ENCODE results near the gene AMT. TPM values are rescaled to one million over a fixed set of nuclear protein-coding genes. Genes with fewer than 3 reads are reported as not detected.

Gene AMT
- total RNA-seq, 1 experiment from 2014 or later, result 1.3 TPM

DNA sequence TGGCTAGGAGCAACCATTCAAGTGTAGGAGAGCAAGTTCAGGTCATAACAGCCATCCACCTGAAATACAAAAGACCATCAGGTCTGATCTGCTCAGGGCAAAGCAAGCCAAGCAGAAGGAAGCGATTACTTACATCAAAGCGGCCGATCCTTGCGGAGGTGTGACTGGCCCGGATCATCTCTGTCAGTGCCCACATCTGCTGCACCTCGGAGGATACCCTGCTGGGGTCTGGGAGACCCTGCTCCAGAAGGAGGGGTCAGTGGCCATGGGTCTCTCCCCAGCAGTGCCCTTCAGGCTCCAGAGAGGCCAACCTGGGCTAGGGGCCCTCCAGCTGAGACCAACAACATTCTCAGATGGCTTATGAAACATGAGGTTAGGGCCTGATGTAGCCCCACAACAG is 2.5 kb upstream of the AMT start:
- CTCF ChIA-PET, result no interaction called here
- TF ChIP-seq EZH2 (IDR thresholded peaks at IDR 0.05; ENCODE audit: borderline replicate concordance, low read depth, low read length, poor library complexity, severe bottlenecking), result no peak
- TF ChIP-seq, protein P1, sequence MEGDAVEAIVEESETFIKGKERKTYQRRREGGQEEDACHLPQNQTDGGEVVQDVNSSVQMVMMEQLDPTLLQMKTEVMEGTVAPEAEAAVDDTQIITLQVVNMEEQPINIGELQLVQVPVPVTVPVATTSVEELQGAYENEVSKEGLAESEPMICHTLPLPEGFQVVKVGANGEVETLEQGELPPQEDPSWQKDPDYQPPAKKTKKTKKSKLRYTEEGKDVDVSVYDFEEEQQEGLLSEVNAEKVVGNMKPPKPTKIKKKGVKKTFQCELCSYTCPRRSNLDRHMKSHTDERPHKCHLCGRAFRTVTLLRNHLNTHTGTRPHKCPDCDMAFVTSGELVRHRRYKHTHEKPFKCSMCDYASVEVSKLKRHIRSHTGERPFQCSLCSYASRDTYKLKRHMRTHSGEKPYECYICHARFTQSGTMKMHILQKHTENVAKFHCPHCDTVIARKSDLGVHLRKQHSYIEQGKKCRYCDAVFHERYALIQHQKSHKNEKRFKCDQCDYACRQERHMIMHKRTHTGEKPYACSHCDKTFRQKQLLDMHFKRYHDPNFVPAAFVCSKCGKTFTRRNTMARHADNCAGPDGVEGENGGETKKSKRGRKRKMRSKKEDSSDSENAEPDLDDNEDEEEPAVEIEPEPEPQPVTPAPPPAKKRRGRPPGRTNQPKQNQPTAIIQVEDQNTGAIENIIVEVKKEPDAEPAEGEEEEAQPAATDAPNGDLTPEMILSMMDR (conservative IDR thresholded peaks at IDR 0.05; ENCODE audit: low read depth, low read length), result no peak
- Histone ChIP-seq H3K27me3 (replicated peaks; ENCODE audit: insufficient read depth, low read depth, low read length, poor library complexity) (no peaks in the 10 kb centered on the region), H3K27ac (ENCODE audit: low read depth, low read length, poor library complexity, severe bottlenecking) (no peak overlapping the region), H3K9me3 (ENCODE audit: low read depth, low read length, poor library complexity, severe bottlenecking) (no peaks in the 10 kb centered on the region), H3K4me3 (ENCODE audit: low read depth, low read length, poor library complexity, severe bottlenecking) (no peak overlapping the region), H3K36me3 (ENCODE audit: insufficient read depth, low read length, poor library complexity, severe bottlenecking) (no peaks in the 10 kb centered on the region), H3K4me1 (ENCODE audit: insufficient read depth, low read length, poor library complexity, severe bottlenecking) (no peaks in the 10 kb centered on the region)
- POLR2A ChIA-PET (ENCODE audit: low non-redundant PET), result no interaction called here
- no peak for DNase-seq (ENCODE audit: low spot score)
- BruUV-seq (replicated peaks), result no TSS peak
- intact Hi-C loops (cut with micrococcal nuclease; ENCODE audit: unreplicated experiment), result no loop called here

DNA sequence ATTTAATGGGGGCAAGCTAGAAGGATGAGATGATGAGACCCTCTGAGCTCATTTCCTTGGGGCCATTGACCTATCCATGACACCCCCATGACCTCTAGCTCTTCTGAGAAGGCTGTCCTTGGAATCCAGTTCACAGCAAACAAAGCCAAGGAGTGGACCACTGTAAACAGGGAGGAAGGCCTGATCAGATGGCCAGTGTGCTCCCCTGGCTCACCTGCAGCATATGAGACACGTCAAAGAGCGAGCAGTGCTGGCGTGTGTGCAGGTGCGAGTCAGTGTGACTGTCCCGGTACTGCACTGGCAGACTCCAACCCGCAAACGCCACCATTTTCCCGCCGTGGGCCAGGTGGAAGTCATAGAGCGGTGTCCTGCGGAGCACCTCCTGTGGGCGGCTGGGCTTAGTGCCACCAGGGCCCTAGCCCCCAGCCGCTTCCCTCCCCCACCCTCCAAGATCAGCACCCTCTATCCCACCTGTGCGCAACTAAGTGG is 339 bp downstream of the AMT start:
- no peak for DNase-seq (ENCODE audit: low spot score)
- H3K4me3 ChIP-seq (ENCODE audit: low read depth, low read length, poor library complexity, severe bottlenecking), result no peak overlapping the region
- intact Hi-C loops (cut with micrococcal nuclease; ENCODE audit: unreplicated experiment), result no loop called here
- no peaks in the 10 kb centered on the region for H3K36me3 ChIP-seq (ENCODE audit: insufficient read depth, low read length, poor library complexity, severe bottlenecking)
- no peak overlapping the region for H3K27ac ChIP-seq (ENCODE audit: low read depth, low read length, poor library complexity, severe bottlenecking)
- no peak for TF ChIP-seq EZH2 (IDR thresholded peaks at IDR 0.05; ENCODE audit: borderline replicate concordance, low read depth, low read length, poor library complexity, severe bottlenecking)
- TF ChIP-seq, protein P1 (conservative IDR thresholded peaks at IDR 0.05; ENCODE audit: low read depth, low read length), result no peak
- no peaks in the 10 kb centered on the region for H3K9me3 ChIP-seq (ENCODE audit: low read depth, low read length, poor library complexity, severe bottlenecking)
- BruUV-seq (replicated peaks), result no TSS peak
- H3K27me3 ChIP-seq (replicated peaks; ENCODE audit: insufficient read depth, low read depth, low read length, poor library complexity), result no peaks in the 10 kb centered on the region
- POLR2A ChIA-PET (ENCODE audit: low non-redundant PET), result no interaction called here
- H3K4me1 ChIP-seq (ENCODE audit: insufficient read depth, low read length, poor library complexity, severe bottlenecking), result no peaks in the 10 kb centered on the region
- CTCF ChIA-PET, result no interaction called here

DNA sequence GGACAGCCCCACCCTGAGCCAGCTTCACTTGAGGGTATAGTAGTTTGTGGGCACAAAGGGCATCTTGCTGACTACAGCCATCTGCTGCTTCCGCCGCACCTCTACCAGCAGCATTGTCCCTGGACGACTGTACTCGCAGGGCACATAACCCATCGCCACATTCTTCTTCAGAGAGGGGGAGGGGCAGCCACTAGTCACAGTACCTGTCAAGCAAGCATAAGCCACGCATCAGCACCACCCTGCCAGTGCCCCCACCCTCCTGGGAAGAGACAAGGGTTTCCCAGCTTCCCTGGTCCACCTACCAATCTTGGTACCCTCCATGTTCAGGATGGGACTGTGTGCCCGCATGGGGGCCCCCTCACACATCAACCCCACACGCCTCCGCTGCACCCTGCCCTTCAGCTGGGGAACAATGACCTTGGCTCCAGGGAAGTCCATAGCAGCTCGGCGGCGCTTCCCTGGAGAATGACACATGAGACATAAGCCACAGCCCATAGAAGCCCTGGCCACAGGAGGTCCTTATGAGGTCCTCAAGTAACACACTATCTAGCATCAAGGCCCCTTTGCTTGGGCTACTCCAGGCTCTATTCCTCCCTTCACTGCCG is 4.7 kb downstream of the AMT start:
- H3K27me3 ChIP-seq (replicated peaks; ENCODE audit: insufficient read depth, low read depth, low read length, poor library complexity), result no peaks in the 10 kb centered on the region
- no peaks in the 10 kb centered on the region for H3K36me3 ChIP-seq (ENCODE audit: insufficient read depth, low read length, poor library complexity, severe bottlenecking)
- no peaks in the 10 kb centered on the region for H3K4me1 ChIP-seq (ENCODE audit: insufficient read depth, low read length, poor library complexity, severe bottlenecking)
- TF ChIP-seq, protein P1 (conservative IDR thresholded peaks at IDR 0.05; ENCODE audit: low read depth, low read length), result no peak
- no peak for TF ChIP-seq EZH2 (IDR thresholded peaks at IDR 0.05; ENCODE audit: borderline replicate concordance, low read depth, low read length, poor library complexity, severe bottlenecking)
- H3K4me3 ChIP-seq (ENCODE audit: low read depth, low read length, poor library complexity, severe bottlenecking), result no peak overlapping the region
- no peak for DNase-seq (ENCODE audit: low spot score)
- intact Hi-C loops (cut with micrococcal nuclease; ENCODE audit: unreplicated experiment), result loop anchor here (10.0 kb wide), 1 partner anchor 63 kb away; the partner anchor contains the start of gene GPX1
- ChIA-PET CTCF (no interaction called here), POLR2A (ENCODE audit: low non-redundant PET) (no interaction called here)
- H3K27ac ChIP-seq (ENCODE audit: low read depth, low read length, poor library complexity, severe bottlenecking), result no peak overlapping the region
- no peaks in the 10 kb centered on the region for H3K9me3 ChIP-seq (ENCODE audit: low read depth, low read length, poor library complexity, severe bottlenecking)
- BruUV-seq (replicated peaks), result no TSS peak

All from A673 (cell line).